ENCODE results near the gene CAVIN2.

DNA sequence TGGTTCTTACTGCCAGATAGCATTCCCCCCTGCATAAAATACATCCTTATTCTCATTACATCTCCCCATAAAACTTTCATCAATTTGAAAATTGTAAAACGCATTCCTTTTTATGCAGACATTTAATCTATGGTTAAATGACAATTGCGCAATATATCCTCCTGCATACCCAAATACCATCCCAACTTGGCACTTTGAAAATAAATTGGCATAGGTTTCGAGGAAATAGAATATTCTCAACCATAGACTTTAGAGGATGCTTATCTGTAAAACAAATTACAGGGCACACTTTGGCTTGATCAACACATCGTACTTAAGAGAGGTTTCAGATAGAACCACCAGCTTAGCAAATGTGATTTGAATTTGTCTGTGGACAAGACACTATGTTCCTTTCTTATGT is 31.0 kb upstream of the CAVIN2 start:
- TF ChIP-seq, protein P1, sequence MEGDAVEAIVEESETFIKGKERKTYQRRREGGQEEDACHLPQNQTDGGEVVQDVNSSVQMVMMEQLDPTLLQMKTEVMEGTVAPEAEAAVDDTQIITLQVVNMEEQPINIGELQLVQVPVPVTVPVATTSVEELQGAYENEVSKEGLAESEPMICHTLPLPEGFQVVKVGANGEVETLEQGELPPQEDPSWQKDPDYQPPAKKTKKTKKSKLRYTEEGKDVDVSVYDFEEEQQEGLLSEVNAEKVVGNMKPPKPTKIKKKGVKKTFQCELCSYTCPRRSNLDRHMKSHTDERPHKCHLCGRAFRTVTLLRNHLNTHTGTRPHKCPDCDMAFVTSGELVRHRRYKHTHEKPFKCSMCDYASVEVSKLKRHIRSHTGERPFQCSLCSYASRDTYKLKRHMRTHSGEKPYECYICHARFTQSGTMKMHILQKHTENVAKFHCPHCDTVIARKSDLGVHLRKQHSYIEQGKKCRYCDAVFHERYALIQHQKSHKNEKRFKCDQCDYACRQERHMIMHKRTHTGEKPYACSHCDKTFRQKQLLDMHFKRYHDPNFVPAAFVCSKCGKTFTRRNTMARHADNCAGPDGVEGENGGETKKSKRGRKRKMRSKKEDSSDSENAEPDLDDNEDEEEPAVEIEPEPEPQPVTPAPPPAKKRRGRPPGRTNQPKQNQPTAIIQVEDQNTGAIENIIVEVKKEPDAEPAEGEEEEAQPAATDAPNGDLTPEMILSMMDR (IDR thresholded peaks at IDR 0.05; ENCODE audit: low read depth, low read length): no peak
- TF ChIP-seq POLR2A (IDR thresholded peaks at IDR 0.05; ENCODE audit: extremely low read depth, insufficient read length): no peak
- TF ChIP-seq, protein P2, sequence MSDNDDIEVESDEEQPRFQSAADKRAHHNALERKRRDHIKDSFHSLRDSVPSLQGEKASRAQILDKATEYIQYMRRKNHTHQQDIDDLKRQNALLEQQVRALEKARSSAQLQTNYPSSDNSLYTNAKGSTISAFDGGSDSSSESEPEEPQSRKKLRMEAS (IDR thresholded peaks at IDR 0.05; ENCODE audit: low read depth, low read length): no peak

Measured in NB4 (cell line).